A673 (cell line): ENCODE results near the gene CDX1. TPM values are rescaled to one million over a fixed set of nuclear protein-coding genes. Genes with fewer than 3 reads are reported as not detected.

Source experiments
- BruUV-seq: library from RNA; stranded (reverse); fragments of 400-500 nt; replicated peaks from 2 replicates; lab custom pipeline; 2021; lab: Mats Ljungman, UMichigan
- CTCF ChIA-PET: fragments of 300-600 bp; sonication (Branson Sonifier 250); formaldehyde crosslinking; loops from one replicate; lab custom pipeline; 2022; ENCODE audit warnings: antibody characterized with exemption; lab: Charles Lee
- POLR2A ChIA-PET: fragments of 300-600 bp; sonication (Branson Sonifier 250); formaldehyde crosslinking; loops from one replicate; lab custom pipeline; 2022; ENCODE audit warnings: antibody characterized with exemption; ENCODE audit not compliant: low non-redundant PET; lab: Charles Lee
- DNase-seq: peaks from one replicate; pipeline ENCODE4 v3.0.0-alpha.2; 2015; ENCODE audit warnings: low spot score
- H3K27ac ChIP-seq: fragments of 200-600 bp; sonication (generic); 2 replicates; pipeline ENCODE4 v1.5.1; 2016; ENCODE audit warnings: mixed run types, low read depth, mild to moderate bottlenecking, mixed read lengths, antibody characterized with exemption, low read length; ENCODE audit not compliant: poor library complexity, severe bottlenecking
- H3K27me3 ChIP-seq: fragments of 200-600 bp; sonication (generic); replicated peaks from 2 replicates; pipeline ENCODE4 v1.6.1; 2017; ENCODE audit warnings: mixed run types, low read depth, mild to moderate bottlenecking, mixed read lengths, antibody characterized with exemption, low read length; ENCODE audit not compliant: insufficient read depth, poor library complexity
- H3K36me3 ChIP-seq: fragments of 200-600 bp; sonication (generic); 2 replicates; pipeline ENCODE4 v1.6.1; 2016; ENCODE audit warnings: mixed run types, mild to moderate bottlenecking, mixed read lengths, antibody characterized with exemption, low read length; ENCODE audit not compliant: insufficient read depth, poor library complexity, severe bottlenecking
- H3K4me1 ChIP-seq: fragments of 200-600 bp; sonication (generic); 2 replicates; pipeline ENCODE4 v1.6.1; 2017; ENCODE audit warnings: mixed run types, mild to moderate bottlenecking, mixed read lengths, antibody characterized with exemption, low read length; ENCODE audit not compliant: insufficient read depth, poor library complexity, severe bottlenecking
- H3K4me3 ChIP-seq: fragments of 200-600 bp; sonication (generic); 2 replicates; pipeline ENCODE4 v1.5.1; 2016; ENCODE audit warnings: low read depth, mixed run types, mild to moderate bottlenecking, mixed read lengths, low read length; ENCODE audit not compliant: poor library complexity, severe bottlenecking
- H3K9me3 ChIP-seq: fragments of 200-600 bp; sonication (generic); 2 replicates; pipeline ENCODE4 v1.6.1; 2016; ENCODE audit warnings: mixed run types, low read depth, mild to moderate bottlenecking, mixed read lengths, antibody characterized with exemption, low read length; ENCODE audit not compliant: poor library complexity, severe bottlenecking
- CTCF ChIP-seq: fragments of 300-800, 200-600 bp; sonication (generic); conservative IDR thresholded peaks from 2 replicates; pipeline ENCODE4 v1.5.1; 2017; ENCODE audit warnings: low read depth, mild to moderate bottlenecking, antibody characterized with exemption, low read length, moderate library complexity, mixed read lengths
- EZH2 ChIP-seq: fragments of 200-600 bp; sonication (generic); IDR thresholded peaks from 2 replicates; pipeline ENCODE4 v1.6.1; 2017; ENCODE audit warnings: borderline replicate concordance, low read depth, mild to moderate bottlenecking, mixed read lengths, antibody characterized with exemption, low read length; ENCODE audit not compliant: poor library complexity, severe bottlenecking
- intact Hi-C: fragments of 100-400 bp; cut with micrococcal nuclease; formaldehyde crosslinking; loops from one replicate; pipeline ENCODE4 v1.10.0; 2022; ENCODE audit not compliant: unreplicated experiment
- total RNA-seq: library from RNA; stranded (reverse); gene quantifications from 2 replicates; pipeline ENCODE4 v1.2.3, GENCODE V29; 2021

The CDX1 gene
- total RNA-seq, 1 experiment from 2014 or later: not detected

- ChIA-PET CTCF (interaction anchor here (0.7 to 1.0 kb wide), 2 partner anchors 210 to 385 kb away, joined by 5 to 13 read pairs; no protein-coding TSS in a partner anchor), POLR2A (interaction anchor here (0.6 kb wide), 1 partner anchor 186 kb away, joined by 4 read pairs; no protein-coding TSS in a partner anchor)
- Histone ChIP-seq H3K9me3 (no peaks in the 10 kb centered on the region), H3K4me3 (no peak overlapping the region), H3K27me3 (no peaks in the 10 kb centered on the region), H3K4me1 (no peaks in the 10 kb centered on the region), H3K36me3 (no peaks in the 10 kb centered on the region), H3K27ac (no peak overlapping the region)
- no peak for TF ChIP-seq EZH2
- TF ChIP-seq CTCF: no peak
- BruUV-seq: no TSS peak
- intact Hi-C loops: loop anchor here (1.0 to 5.0 kb wide), 5 partner anchors 57 to 582 kb away; no protein-coding TSS in a partner anchor
- no peak for DNase-seq
Observed at GRCh38 chr5:150218693-150219035, 52.1 kb downstream of the CDX1 start.

GRCh38 chr5:150219142-150219541 lies 52.6 kb downstream of the CDX1 start:
- intact Hi-C loops: loop anchor here (2.0 to 5.0 kb wide), 2 partner anchors 227 to 582 kb away; no protein-coding TSS in a partner anchor
- Histone ChIP-seq H3K27ac (no peak overlapping the region), H3K36me3 (no peaks in the 10 kb centered on the region), H3K9me3 (no peaks in the 10 kb centered on the region), H3K4me3 (no peak overlapping the region), H3K4me1 (no peaks in the 10 kb centered on the region), H3K27me3 (no peaks in the 10 kb centered on the region)
- POLR2A ChIA-PET: interaction anchor here (0.6 kb wide), 1 partner anchor 186 kb away, joined by 4 read pairs; no protein-coding TSS in a partner anchor
- DNase-seq: no peak
- CTCF ChIA-PET: interaction anchor here (0.7 kb wide), 1 partner anchor 209 kb away, joined by 13 read pairs; no protein-coding TSS in a partner anchor
- no peak for TF ChIP-seq CTCF
- BruUV-seq: no TSS peak

- no TSS peak for BruUV-seq
- DNase-seq: no peak
- CTCF ChIA-PET: interaction anchor here (0.6 kb wide), 1 partner anchor 391 kb away, joined by 8 read pairs; no protein-coding TSS in a partner anchor
- POLR2A ChIA-PET: no interaction called here
- TF ChIP-seq CTCF (no peak), EZH2 (no peak)
- Histone ChIP-seq H3K9me3 (no peaks in the 10 kb centered on the region), H3K27ac (no peak overlapping the region), H3K4me1 (no peaks in the 10 kb centered on the region), H3K27me3 (no peaks in the 10 kb centered on the region), H3K36me3 (no peaks in the 10 kb centered on the region), H3K4me3 (no peak overlapping the region)
- intact Hi-C loops: loop anchor here (2.0 to 5.0 kb wide), 2 partner anchors 228 to 583 kb away; no protein-coding TSS in a partner anchor
Observed at GRCh38 chr5:150219861-150220260, 53.3 kb downstream of the CDX1 start.
